GM12878 (cell line): ENCODE data around the gene UBE3C.

ENCODE experiments used
- CTCF ChIP-seq, 3 experiments: IDR thresholded peaks in 2 of 3; conservative IDR thresholded peaks in 1 of 3; 2 replicates each; pipeline ENCODE4 v1.5.1; 2011; ENCODE audit warnings: low read depth in 3 of 3, low read length in 3 of 3, mild to moderate bottlenecking in 3 of 3, control low read depth in 2 of 3, moderate library complexity in 2 of 3, inconsistent platforms in 1 of 3, mixed read lengths in 1 of 3; ENCODE audit not compliant: control insufficient read depth in 2 of 3, insufficient read depth in 1 of 3; ENCODE audit errors: extremely low read depth in 1 of 3
- EZH2 ChIP-seq: IDR thresholded peaks from 2 replicates; pipeline ENCODE4 v1.6.1; 2012; ENCODE audit warnings: low read depth, mild to moderate bottlenecking, control low read depth, inconsistent platforms, low read length, borderline replicate concordance; ENCODE audit not compliant: control insufficient read depth
- GABPA ChIP-seq: IDR thresholded peaks from 2 replicates; pipeline ENCODE4 v1.6.1; 2014; ENCODE audit warnings: antibody characterized with exemption, low read depth, mild to moderate bottlenecking, inconsistent platforms
- MLLT1 ChIP-seq: fragments of 450-650 bp; IDR thresholded peaks from 2 replicates; pipeline ENCODE4 v1.6.1; 2016; ENCODE audit warnings: mild to moderate bottlenecking
- MXI1 ChIP-seq: fragments of 150-350 bp; IDR thresholded peaks from 2 replicates; pipeline ENCODE4 v1.6.1; 2011; ENCODE audit warnings: low read depth, mild to moderate bottlenecking, inconsistent platforms, low read length, improper control_type of control experiment
- RAD21 ChIP-seq: IDR thresholded peaks from 2 replicates; pipeline ENCODE4 v1.6.1; 2011; ENCODE audit warnings: mild to moderate bottlenecking, low read depth, low read length, moderate library complexity; ENCODE audit not compliant: insufficient read depth
- TCF12 ChIP-seq: IDR thresholded peaks from 2 replicates; pipeline ENCODE4 v1.6.1; 2011; ENCODE audit warnings: low read depth, mild to moderate bottlenecking, low read length
- TCF7 ChIP-seq: IDR thresholded peaks from 2 replicates; pipeline ENCODE4 v1.6.1; 2014; ENCODE audit warnings: antibody characterized with exemption, borderline replicate concordance

GRCh38 chr7:157193274-157193673 lies 54.5 kb downstream of the UBE3C start:
- TF ChIP-seq MLLT1 (no peak), MXI1 (no peak), CTCF (IDR thresholded peaks at IDR 0.05 in 2 of 3, conservative IDR thresholded peaks at IDR 0.05 in 1 of 3; ENCODE audit: control insufficient read depth in 2 of 3, extremely low read depth in 1 of 3, insufficient read depth in 1 of 3, low read depth in 3 of 3, low read length in 3 of 3) (no peak), EZH2 (no peak), GABPA (no peak), TCF12 (no peak), RAD21 (no peak), TCF7 (no peak)
